HG02571 (cell line): ENCODE data around the gene OSBPL2.

Experiments
- ATAC-seq: cut with Tn5 transposase; IDR thresholded peaks from one replicate; pipeline ENCODE4 v1.9.1; 2021; ENCODE audit warnings: mild to moderate bottlenecking, moderate library complexity; ENCODE audit not compliant: unreplicated experiment

The OSBPL2 gene

DNA sequence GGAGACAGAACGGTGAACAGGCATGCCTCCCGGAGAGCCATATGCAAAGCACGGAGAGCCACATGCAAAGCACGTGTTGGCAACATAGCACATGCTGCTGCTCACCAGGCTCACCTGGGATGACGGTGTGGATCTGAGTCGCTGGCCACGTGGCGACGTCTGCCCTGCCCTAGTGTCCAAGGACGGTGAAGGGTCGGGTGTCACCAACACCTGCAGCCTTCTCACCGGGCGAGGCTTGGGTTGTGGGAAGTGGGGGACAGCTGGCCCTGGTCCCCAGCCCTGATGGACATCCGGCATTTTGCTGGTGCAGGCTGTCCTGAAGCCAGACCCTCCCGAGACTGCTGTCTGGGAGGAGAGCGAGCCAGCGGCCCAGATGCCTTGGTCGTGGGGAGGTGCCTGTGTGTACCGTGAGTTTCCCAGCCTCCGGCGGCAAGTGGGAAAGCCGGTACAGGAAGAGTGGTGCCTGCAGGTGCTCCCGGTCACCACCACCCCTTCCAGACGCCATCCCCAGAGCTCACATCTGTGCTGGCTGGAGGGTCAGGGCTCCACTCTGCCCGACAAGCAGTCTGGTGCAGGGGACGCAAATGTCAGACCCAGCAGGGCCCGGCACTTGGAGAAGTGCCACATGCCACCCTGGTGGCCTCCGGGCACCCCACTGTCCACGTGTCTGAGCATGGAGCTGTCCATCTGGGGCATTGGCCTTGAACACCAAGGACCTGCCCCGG lies 58.6 kb downstream of the OSBPL2 start:
- no peak for ATAC-seq

- no peak for ATAC-seq
Measured at GRCh38 chr20:62297449-62298227, 59.3 kb downstream of the OSBPL2 start.

DNA sequence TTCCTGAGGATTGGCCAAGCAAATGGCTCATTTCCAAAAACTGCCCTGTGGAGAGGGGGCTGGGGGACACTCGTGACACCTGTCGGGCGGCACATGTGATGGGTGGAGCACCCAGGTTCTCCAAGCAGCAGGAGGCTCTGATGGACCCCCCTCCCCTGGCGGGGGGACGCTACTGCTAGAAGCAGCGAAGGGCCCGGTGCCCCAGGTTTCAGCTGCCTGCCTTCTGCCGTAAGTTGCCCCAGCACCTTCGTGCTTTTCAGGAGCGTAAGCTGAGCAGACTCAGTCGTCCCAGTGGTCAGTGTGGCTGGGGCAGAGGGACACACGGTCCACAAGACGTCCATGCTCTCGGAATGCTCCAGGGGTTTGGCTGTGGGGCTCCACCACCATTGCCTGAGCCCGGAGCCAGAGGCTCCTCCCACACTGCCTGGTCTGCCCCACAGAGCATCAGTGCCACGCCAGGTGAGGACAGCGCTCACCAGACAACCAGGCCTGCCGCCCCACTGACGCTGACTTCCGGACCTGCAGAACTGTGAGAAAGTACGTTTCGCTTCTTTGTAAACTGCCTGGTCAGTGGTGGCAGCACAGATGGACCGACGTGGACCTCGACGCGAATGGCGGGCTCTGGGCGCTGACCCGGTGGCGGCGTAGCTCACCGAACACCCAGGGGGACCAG lies 60.4 kb downstream of the OSBPL2 start:
- no peak for ATAC-seq

- ATAC-seq, result no peak
Measured at GRCh38 chr20:62299666-62300236, 61.4 kb downstream of the OSBPL2 start.

DNA sequence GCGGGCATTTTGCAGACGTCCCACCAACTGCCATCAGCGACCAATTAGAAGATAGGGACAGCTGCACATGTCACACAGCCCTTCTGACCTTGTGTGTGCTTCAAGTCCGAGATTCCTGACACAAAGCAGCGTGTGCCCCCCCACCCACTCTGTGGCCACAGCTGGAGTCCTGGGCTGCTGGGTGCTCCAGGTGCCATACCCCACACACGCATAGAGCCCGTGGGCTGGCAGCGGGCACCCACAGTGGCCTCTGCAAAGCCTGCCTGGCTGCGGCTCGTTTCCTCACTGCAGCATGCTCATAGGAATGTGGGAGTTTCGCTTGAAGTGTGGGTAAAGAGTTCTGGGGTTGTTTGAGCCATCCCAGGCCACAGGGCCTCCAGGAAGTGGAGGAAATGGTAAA lies 62.0 kb downstream of the OSBPL2 start:
- ATAC-seq, result no peak

- no peak for ATAC-seq
Measured at GRCh38 chr20:62301111-62301668, 62.9 kb downstream of the OSBPL2 start.

- peak; percentile 24 for ATAC-seq
Measured at GRCh38 chr20:62301773-62302340, 63.5 kb downstream of the OSBPL2 start.

GRCh38 chr20:62302341-62303061 lies 64.2 kb downstream of the OSBPL2 start, which contains the start of gene ADRM1:
Gene ADRM1, plus strand, starts transcription at chr20:62302997. Its CDS starts 572 bp downstream, at chr20:62303569.
- peak; percentile 80 for ATAC-seq

DNA sequence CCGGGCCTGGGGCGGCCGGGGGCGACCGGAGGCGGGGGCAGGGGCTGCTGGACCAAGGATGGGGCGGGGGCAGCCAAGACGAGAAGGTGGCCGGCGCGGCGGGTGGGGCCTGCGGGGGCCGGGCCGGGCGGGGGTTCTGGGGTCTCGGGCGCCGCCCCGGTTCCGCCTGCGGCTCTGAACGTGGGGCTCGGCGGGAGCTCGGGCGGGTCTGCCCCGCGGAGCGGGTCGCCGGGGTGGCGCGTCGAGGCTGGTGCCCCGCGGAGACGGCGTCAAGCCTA lies 64.7 kb downstream of the OSBPL2 start:
- no peak for ATAC-seq

DNA sequence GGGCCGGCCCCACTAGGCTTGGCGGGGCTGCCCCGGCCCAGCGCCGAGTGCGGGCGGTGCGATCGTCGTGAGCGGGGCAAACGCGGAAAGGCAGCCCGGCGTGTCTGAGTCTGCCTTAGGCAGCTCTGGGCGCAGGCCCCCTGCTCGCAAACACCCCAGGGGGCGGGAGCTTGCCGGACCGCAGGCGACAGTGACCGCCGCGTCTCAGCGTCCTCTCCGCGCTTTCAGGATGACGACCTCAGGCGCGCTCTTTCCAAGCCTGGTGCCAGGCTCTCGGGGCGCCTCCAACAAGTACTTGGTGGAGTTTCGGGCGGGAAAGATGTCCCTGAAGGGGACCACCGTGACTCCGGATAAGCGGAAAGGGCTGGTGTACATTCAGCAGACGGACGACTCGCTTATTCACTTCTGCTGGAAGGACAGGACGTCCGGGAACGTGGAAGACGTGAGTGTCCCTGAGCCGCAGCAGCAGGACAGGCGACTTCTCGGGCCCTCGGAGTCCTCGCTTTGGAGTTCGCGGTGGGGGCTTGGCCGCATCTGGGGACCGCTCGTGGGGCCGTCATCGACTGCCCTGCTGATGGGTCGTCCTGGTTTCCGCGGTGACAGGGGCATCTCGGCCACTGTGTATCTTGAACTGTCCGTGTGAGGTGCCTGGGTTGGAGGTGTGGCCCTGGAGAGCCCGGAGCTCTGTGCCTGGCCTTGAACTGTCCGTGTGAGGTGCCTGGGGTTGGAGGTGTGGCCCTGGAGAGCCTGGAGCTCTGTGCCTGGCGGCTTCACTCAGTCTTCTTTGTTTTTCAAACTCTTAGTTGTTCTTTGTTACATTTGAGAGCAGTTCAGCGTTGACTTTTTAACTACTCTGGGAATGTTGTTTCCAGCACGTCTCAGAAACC lies 65.3 kb downstream of the OSBPL2 start:
- ATAC-seq, result no peak

- ATAC-seq, result no peak
Measured at GRCh38 chr20:62304331-62305148, 66.2 kb downstream of the OSBPL2 start.

- no peak for ATAC-seq
Measured at GRCh38 chr20:62305149-62305764, 66.9 kb downstream of the OSBPL2 start.

GRCh38 chr20:62305765-62306413 lies 67.6 kb downstream of the OSBPL2 start:
- ATAC-seq, result no peak

GRCh38 chr20:62306414-62307187 lies 68.3 kb downstream of the OSBPL2 start:
- ATAC-seq, result no peak

DNA sequence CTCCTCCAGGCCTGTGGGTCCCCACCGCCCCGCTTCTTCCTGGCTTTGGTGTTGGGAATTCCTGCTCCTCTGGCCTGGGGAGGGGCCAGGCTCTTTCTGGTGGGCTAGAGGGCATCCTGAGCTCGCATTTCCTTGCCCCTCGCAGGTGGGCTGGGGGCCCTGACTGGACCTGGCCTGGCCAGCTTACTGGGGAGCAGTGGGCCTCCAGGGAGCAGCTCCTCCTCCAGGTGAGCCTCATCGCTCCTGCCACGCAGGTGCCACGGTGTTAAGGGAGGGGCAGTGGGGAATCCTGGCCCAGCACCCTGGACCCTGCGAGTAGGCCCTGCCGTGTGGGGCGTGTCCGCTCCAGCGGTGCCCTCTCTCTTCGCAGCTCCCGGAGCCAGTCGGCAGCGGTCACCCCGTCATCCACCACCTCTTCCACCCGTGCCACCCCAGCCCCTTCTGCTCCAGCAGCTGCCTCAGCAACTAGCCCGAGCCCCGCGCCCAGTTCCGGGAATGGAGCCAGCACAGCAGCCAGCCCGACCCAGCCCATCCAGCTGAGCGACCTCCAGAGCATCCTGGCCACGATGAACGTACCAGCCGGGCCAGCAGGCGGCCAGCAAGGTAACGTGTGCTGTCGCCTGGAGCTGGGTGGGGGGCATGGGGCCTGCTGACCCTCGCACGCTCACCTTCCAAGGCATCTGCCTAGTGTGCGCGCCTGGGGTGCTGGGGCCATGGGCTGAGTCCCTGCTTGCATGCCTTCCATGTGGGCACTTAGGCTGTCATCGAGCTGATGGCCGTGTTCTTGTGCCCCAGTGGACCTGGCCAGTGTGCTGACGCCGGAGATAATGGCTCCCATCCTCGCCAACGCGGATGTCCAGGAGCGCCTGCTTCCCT lies 69.1 kb downstream of the OSBPL2 start:
- ATAC-seq, result no peak
